HepG2 (cell line): ENCODE results near the gene FNDC3A.

Experiments
- ATF2 ChIP-seq: sonication (generic); formaldehyde crosslinking; IDR thresholded peaks from 2 replicates; pipeline ENCODE4 v1.4.0; 2020; ENCODE audit warnings: missing genetic modification reagents
- BRF2 ChIP-seq: sonication (generic); formaldehyde crosslinking; IDR thresholded peaks from 2 replicates; pipeline ENCODE4 v1.8.1; 2022; ENCODE audit warnings: mild to moderate bottlenecking, missing genetic modification reagents
- FOSL2 ChIP-seq: sonication (generic); formaldehyde crosslinking; IDR thresholded peaks from 2 replicates; pipeline ENCODE4 v1.4.0; 2020; ENCODE audit warnings: missing genetic modification reagents
- JDP2 ChIP-seq: sonication (generic); formaldehyde crosslinking; IDR thresholded peaks from 2 replicates; pipeline ENCODE4 v1.8.1; 2022; ENCODE audit warnings: missing genetic modification reagents, borderline replicate concordance
- MYC ChIP-seq: sonication (generic); formaldehyde crosslinking; IDR thresholded peaks from 2 replicates; pipeline ENCODE4 v1.9.0; 2021; ENCODE audit warnings: missing genetic modification reagents, borderline replicate concordance
- NFYB ChIP-seq: sonication (generic); formaldehyde crosslinking; IDR thresholded peaks from 2 replicates; pipeline ENCODE4 v1.4.0; 2020; ENCODE audit warnings: missing genetic modification reagents
- PBX3 ChIP-seq: sonication (generic); formaldehyde crosslinking; IDR thresholded peaks from 2 replicates; pipeline ENCODE4 v1.8.1; 2023; ENCODE audit warnings: missing genetic modification reagents, inconsistent platforms, borderline replicate concordance
- PREB ChIP-seq: sonication (generic); formaldehyde crosslinking; IDR thresholded peaks from 2 replicates; pipeline ENCODE4 v1.4.0; 2020; ENCODE audit warnings: missing genetic modification reagents
- TCF7L2 ChIP-seq: IDR thresholded peaks from 2 replicates; pipeline ENCODE4 v1.6.1; 2011; ENCODE audit warnings: mild to moderate bottlenecking, low read depth, low read length, moderate library complexity
- TEAD2 ChIP-seq: sonication (generic); formaldehyde crosslinking; IDR thresholded peaks from 2 replicates; pipeline ENCODE4 v1.9.0; 2021; ENCODE audit warnings: missing genetic modification reagents
- TP53 ChIP-seq: sonication (generic); formaldehyde crosslinking; conservative IDR thresholded peaks from 2 replicates; pipeline ENCODE4 v1.4.0; 2020; ENCODE audit warnings: missing genetic modification reagents
- YY1 ChIP-seq: IDR thresholded peaks from 2 replicates; pipeline ENCODE4 v1.6.1; 2011; ENCODE audit warnings: low read length, low read depth, moderate library complexity, mild to moderate bottlenecking; ENCODE audit not compliant: insufficient read depth, insufficient replicate concordance
- ZKSCAN1 ChIP-seq: fragments of 150-350 bp; IDR thresholded peaks from 2 replicates; pipeline ENCODE4 v1.6.1; 2014; ENCODE audit warnings: low read length
- ZNF274 ChIP-seq: sonication (generic); formaldehyde crosslinking; IDR thresholded peaks from 2 replicates; pipeline ENCODE4 v1.5.1; 2020; ENCODE audit warnings: mild to moderate bottlenecking, missing genetic modification reagents

- TF ChIP-seq PREB (no peak), FOSL2 (no peak), TP53 (CRISPR knock-in tag) (no peak), YY1 (no peak), MYC (CRISPR knock-in tag) (no peak), JDP2 (CRISPR knock-in tag) (no peak), TEAD2 (no peak), ATF2 (no peak), PBX3 (no peak), ZNF274 (CRISPR knock-in tag) (no peak), BRF2 (CRISPR knock-in tag) (no peak), ZKSCAN1 (no peak), TCF7L2 (no peak), NFYB (no peak)
Measured at GRCh38 chr13:49099513-49099877, 123.8 kb downstream of the FNDC3A start.
